Progenitor cell of endocrine pancreas (in vitro differentiated cells): Measurements from ENCODE around the gene KCNMB1. TPM values are rescaled to one million over a fixed set of nuclear protein-coding genes. Genes with fewer than 3 reads are reported as not detected.

ENCODE experiments used
- DNase-seq: peaks from one replicate; pipeline ENCODE4 v3.0.0; 2021; ENCODE audit warnings: low spot score; ENCODE audit not compliant: unreplicated experiment
- H3K27ac Mint-ChIP-seq: 2 replicates; pipeline ENCODE4 v1.8.0; 2021; ENCODE audit warnings: mild to moderate bottlenecking, moderate library complexity, mixed read lengths
- H3K27me3 Mint-ChIP-seq: 2 replicates; pipeline ENCODE4 v1.8.0; 2021; ENCODE audit warnings: mixed read lengths
- H3K36me3 Mint-ChIP-seq: 2 replicates; pipeline ENCODE4 v1.8.0; 2022; ENCODE audit warnings: mixed read lengths; ENCODE audit not compliant: insufficient read depth
- H3K4me1 Mint-ChIP-seq: 2 replicates; pipeline ENCODE4 v1.8.0; 2021; ENCODE audit warnings: low read depth, mixed read lengths
- H3K4me3 Mint-ChIP-seq: 2 replicates; pipeline ENCODE4 v1.8.0; 2021; ENCODE audit warnings: low read depth, mild to moderate bottlenecking, moderate library complexity, mixed read lengths
- H3K9me3 Mint-ChIP-seq: 2 replicates; pipeline ENCODE4 v1.8.0; 2021; ENCODE audit warnings: low read depth, mixed read lengths
- total RNA-seq: library from RNA; stranded (reverse); gene quantifications from 2 replicates; pipeline ENCODE4 v1.2.1, GENCODE V29; 2021
- TF ChIP-seq, protein P1 (sequence below): fragments of 200-600 bp; sonication (generic); IDR thresholded peaks from one replicate; pipeline ENCODE4 v1.5.0; 2021; ENCODE audit warnings: antibody characterized with exemption, mild to moderate bottlenecking; ENCODE audit not compliant: unreplicated experiment

KCNMB1 gene
- total RNA-seq, 1 donor from 2014 or later = not detected

DNA sequence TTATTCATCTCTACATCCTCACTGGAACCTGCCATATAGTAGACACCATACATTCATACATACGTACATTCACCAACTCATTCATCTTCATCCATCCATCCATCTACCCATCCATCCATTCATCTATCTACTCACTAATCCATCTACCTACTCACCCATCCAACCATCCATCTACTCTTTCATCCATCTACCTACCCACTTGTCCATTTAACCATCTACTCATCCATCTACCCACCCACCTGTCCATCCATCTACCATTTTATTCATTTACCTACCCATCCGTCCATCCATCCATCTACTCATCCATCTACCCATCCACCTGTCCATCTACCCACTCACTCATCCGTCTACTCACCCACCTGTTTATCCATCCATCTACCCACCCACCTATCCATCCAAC, 59.6 kb downstream of the KCNMB1 start:
- Mint-ChIP-seq H3K27ac (no peak overlapping the region), H3K4me3 (no peak overlapping the region), H3K9me3 (no peaks in the 10 kb centered on the region), H3K4me1 (no peaks in the 10 kb centered on the region), H3K27me3 (peaks cover 19% of the 10 kb centered on the region), H3K36me3 (no peaks in the 10 kb centered on the region)
- DNase-seq = no peak
- TF ChIP-seq, protein P1, sequence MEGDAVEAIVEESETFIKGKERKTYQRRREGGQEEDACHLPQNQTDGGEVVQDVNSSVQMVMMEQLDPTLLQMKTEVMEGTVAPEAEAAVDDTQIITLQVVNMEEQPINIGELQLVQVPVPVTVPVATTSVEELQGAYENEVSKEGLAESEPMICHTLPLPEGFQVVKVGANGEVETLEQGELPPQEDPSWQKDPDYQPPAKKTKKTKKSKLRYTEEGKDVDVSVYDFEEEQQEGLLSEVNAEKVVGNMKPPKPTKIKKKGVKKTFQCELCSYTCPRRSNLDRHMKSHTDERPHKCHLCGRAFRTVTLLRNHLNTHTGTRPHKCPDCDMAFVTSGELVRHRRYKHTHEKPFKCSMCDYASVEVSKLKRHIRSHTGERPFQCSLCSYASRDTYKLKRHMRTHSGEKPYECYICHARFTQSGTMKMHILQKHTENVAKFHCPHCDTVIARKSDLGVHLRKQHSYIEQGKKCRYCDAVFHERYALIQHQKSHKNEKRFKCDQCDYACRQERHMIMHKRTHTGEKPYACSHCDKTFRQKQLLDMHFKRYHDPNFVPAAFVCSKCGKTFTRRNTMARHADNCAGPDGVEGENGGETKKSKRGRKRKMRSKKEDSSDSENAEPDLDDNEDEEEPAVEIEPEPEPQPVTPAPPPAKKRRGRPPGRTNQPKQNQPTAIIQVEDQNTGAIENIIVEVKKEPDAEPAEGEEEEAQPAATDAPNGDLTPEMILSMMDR = no peak

DNA sequence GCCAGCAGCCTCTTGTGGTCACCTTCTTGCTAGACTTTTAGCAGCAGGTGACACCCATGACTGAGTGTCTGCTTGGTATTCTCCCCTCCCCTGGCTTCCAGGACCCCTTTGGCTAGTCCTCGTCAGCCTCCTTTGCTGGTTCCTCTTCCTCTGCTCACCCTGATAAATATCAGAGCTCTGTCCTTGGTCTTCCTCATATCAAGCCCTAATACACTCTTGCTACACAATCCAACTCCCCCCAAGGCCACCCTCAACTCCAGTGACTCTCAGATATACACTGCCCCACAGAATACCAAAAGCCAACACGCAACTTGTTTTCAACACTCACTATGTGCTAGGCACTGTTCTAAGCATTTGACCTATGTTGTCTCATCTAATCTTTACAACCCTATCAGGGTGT, 61.3 kb downstream of the KCNMB1 start:
- H3K4me3 Mint-ChIP-seq = no peak overlapping the region
- H3K9me3 Mint-ChIP-seq = no peaks in the 10 kb centered on the region
- H3K4me1 Mint-ChIP-seq = no peaks in the 10 kb centered on the region
- H3K27me3 Mint-ChIP-seq = peaks cover 5% of the 10 kb centered on the region
- H3K27ac Mint-ChIP-seq = no peak overlapping the region
- no peak for DNase-seq
- TF ChIP-seq, protein P1 = no peak
- H3K36me3 Mint-ChIP-seq = no peaks in the 10 kb centered on the region

DNA sequence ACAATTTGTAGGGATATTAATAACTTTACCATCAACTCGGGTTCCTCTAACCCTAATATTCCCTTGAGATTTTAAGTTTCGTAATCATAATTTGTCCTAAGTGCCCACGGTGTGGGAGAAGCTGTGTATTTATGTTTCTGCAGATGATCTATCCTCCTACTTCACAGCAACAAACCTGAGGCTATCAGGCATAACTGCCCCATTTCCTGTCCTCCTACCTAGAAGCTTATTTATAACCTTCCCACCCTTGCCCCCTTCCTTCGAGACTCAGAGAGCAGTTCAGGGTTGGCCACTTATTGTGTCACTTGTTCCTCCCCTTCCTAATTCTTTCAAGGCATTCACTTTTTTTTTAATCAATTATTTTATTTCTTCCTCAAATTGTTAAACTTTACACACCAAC, 62.0 kb downstream of the KCNMB1 start:
- Mint-ChIP-seq H3K36me3 (no peaks in the 10 kb centered on the region), H3K4me1 (no peaks in the 10 kb centered on the region), H3K4me3 (no peak overlapping the region), H3K9me3 (no peaks in the 10 kb centered on the region), H3K27ac (no peak overlapping the region), H3K27me3 (peaks cover 5% of the 10 kb centered on the region)
- TF ChIP-seq, protein P1 = no peak
- DNase-seq = no peak

Other genes with a start within 250 kb of the KCNMB1 start
- gene C5orf58, start 156.4 kb downstream of the KCNMB1 start, total RNA-seq = not detected in 2 replicates
- not detected in 2 replicates for gene LCP2, start 91.6 kb downstream of the KCNMB1 start, total RNA-seq
- gene KCNIP1, start 114.7 kb upstream of the KCNMB1 start, total RNA-seq = 17.8 and 18.2 TPM in 2 replicates